Prostate gland (tissue), 2 donors: ENCODE measurements around the gene NPAT. TPM values are rescaled to one million over a fixed set of nuclear protein-coding genes. Genes with fewer than 3 reads are reported as not detected.

Experiments used
- DNase-seq: peaks from one replicate; pipeline ENCODE4 v3.0.0-alpha.2; 2019; ENCODE audit warnings: low spot score
- H3K27ac ChIP-seq, 2 donors: fragments of 200-600 bp; sonication (generic); 2 replicates each; pipeline ENCODE4 v1.5.1; 2017 to 2019
- H3K27me3 ChIP-seq: fragments of 200-600 bp; sonication (generic); replicated peaks from 2 replicates; pipeline ENCODE4 v1.5.1; 2019; ENCODE audit not compliant: insufficient read depth
- H3K36me3 ChIP-seq, 2 donors: fragments of 200-600 bp; sonication (generic); 1 replicate in 1 of 2; 2 replicates in 1 of 2; pipeline versions ENCODE4 v1.5.1 to v1.8.1; 2017 to 2019
- H3K4me1 ChIP-seq: fragments of 200-600 bp; sonication (generic); replicated peaks from 2 replicates; pipeline ENCODE4 v1.5.1; 2019
- H3K4me3 ChIP-seq, 2 donors: fragments of 200-600 bp; sonication (generic); 2 replicates each; pipeline ENCODE4 v1.5.1; 2017 to 2019
- H3K9me3 ChIP-seq: fragments of 200-600 bp; sonication (generic); 2 replicates; pipeline ENCODE4 v1.5.1; 2017
- CTCF ChIP-seq, 4 experiments: fragments of 200-600 bp in 2 of 4; fragments of 450-650 bp in 2 of 4; sonication (generic) in 2 of 4; IDR thresholded peaks; 1 replicate in 3 of 4; 2 replicates in 1 of 4; pipeline ENCODE4 v1.5.1; 2016 to 2019; ENCODE audit warnings: antibody characterized with exemption in 4 of 4, mild to moderate bottlenecking in 2 of 4, moderate library complexity in 2 of 4
- POLR2A ChIP-seq: fragments of 450-650 bp; IDR thresholded peaks from one replicate; pipeline ENCODE4 v1.6.1; 2016; ENCODE audit warnings: antibody characterized with exemption, mild to moderate bottlenecking
- POLR2AphosphoS5 ChIP-seq: sonication (generic); formaldehyde crosslinking; IDR thresholded peaks from one replicate; pipeline ENCODE4 v1.6.1; 2017; ENCODE audit warnings: antibody characterized with exemption
- WGBS: methylation state at CpG from one replicate; pipeline ENCODE4 v1.1.5; 2018; 5-methylcytosine and 5-hydroxymethylcytosine counted together
- intact Hi-C: fragments of 100-400 bp; cut with DNase I; formaldehyde crosslinking; loops from one replicate; pipeline ENCODE4 v1.14.2; 2022
- total RNA-seq, 2 donors: library from RNA; depleted of rRNA; stranded (reverse); fragments of >200 nt; gene quantifications; one replicate each; pipeline ENCODE4 v1.1.0, GENCODE V29; 2016

Gene NPAT
- total RNA-seq, 2 donors from 2014 or later, result 18.1 to 25.3 TPM

GRCh38 chr11:108204929-108205499, 17.4 kb downstream of the NPAT start:
- TF ChIP-seq CTCF (IDR thresholded peaks at IDR 0.05) (no peak), POLR2A (no peak), POLR2AphosphoS5 (no peak)
- Histone ChIP-seq H3K4me1 (no peaks in the 10 kb centered on the region), H3K9me3 (no peaks in the 10 kb centered on the region), H3K27ac (no peak overlapping the region), H3K27me3 (no peaks in the 10 kb centered on the region), H3K36me3 (no peaks in the 10 kb centered on the region), H3K4me3 (no peak overlapping the region)
- no peak for DNase-seq
- intact Hi-C loops, result no loop called here
- 98% methylated on average over 4 of the region's 4 CpGs for WGBS

DNA sequence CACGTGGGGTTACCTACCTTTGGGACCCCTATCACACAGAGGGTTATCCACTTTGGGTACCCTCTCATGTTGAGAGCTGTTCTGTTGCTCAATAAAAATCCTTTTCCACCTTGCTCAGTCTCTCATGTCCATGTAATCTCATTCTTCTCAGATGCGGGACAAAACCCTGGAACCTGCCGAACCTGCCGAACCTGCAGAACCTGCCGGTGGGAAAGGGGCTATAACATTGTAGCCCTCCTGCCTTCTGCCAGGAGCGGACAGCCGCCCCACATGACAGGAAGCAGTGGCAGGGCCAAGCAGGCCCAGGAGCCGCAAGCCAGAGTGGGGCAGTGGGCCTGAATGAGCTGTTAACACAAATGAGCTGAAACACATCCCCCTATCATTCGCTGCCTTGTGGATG, 18.1 kb downstream of the NPAT start:
- TF ChIP-seq POLR2A (no peak), CTCF (IDR thresholded peaks at IDR 0.05) (no peak), POLR2AphosphoS5 (no peak)
- 94% methylated on average over 9 of the region's 9 CpGs for WGBS
- no peak for DNase-seq
- Histone ChIP-seq H3K4me3 (no peak overlapping the region), H3K27me3 (no peaks in the 10 kb centered on the region), H3K27ac (no peak overlapping the region), H3K9me3 (no peaks in the 10 kb centered on the region), H3K4me1 (no peaks in the 10 kb centered on the region), H3K36me3 (no peaks in the 10 kb centered on the region)
- intact Hi-C loops, result no loop called here

DNA sequence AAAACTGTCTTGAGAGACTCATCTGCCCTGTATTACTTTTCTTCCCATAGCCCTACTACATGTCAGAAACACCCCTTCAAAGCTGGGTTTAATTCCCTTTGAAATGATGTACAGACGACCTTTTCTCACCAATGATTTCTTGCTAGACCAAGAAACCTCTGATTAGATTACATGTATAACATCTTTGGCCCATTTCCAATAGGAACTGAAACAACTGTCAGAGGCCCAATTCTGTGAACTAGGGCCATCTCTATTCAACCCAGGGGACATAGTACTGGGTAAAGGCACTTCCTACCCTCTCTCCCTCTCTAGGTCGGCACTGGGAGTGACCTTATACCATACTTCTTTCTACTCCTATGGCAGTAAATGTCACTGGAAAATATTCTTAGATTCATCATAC, 19.4 kb downstream of the NPAT start:
- WGBS, result 74% methylated on average over 2 of the region's 2 CpGs
- Histone ChIP-seq H3K9me3 (no peaks in the 10 kb centered on the region), H3K27me3 (no peaks in the 10 kb centered on the region), H3K4me1 (no peaks in the 10 kb centered on the region), H3K27ac (no peak overlapping the region), H3K36me3 (no peaks in the 10 kb centered on the region), H3K4me3 (no peak overlapping the region)
- intact Hi-C loops, result no loop called here
- TF ChIP-seq CTCF (IDR thresholded peaks at IDR 0.05) (no peak), POLR2AphosphoS5 (no peak), POLR2A (no peak)
- no peak for DNase-seq

DNA sequence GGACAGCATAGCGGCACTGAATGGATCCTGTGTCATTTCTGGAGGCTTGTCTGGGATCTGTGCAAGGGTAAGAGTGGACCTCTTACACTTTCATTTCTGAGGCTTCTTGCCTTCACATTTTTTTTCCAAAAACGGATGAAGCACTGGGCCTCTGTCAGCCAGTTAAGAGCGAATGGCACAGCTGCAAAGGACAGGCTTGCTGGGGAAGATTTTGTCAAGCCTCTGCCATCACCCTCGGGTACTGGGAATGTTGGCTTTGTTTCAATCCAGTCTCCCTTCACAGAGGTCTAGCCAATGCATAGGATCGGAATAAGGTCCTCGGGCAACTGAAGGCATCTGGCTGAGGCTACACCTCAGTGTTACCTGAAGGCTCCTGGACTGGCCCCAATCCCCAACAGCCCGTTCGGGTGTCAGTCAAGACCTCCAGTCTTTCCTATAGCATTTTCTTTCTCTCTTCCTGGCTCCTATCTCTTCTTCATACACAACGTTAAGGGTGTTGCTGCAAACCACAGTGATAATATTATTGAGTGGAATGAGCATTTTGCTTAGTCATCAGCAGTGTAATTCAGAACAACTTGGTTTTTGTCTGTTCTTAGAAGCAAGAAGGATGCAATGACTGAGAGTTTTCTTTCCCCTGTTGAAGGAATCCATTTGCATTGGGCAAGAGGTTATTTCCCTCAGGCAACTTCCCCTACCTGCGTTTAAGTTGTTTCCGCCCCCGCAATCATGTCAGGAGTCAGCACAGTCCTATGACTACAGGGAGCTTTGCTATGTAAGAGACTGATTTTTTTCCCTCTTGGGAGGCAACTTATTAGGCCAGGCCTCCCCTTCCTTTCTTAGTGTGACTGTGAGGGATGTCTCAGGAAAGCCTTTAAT, 22.8 kb downstream of the NPAT start:
- no peak for TF ChIP-seq POLR2A
- no peak for TF ChIP-seq POLR2AphosphoS5
- no peak for TF ChIP-seq CTCF (IDR thresholded peaks at IDR 0.05)
- H3K9me3 ChIP-seq, result no peaks in the 10 kb centered on the region
- DNase-seq, result no peak
- intact Hi-C loops, result no loop called here
- no peak overlapping the region for H3K27ac ChIP-seq
- no peaks in the 10 kb centered on the region for H3K36me3 ChIP-seq
- H3K27me3 ChIP-seq, result no peaks in the 10 kb centered on the region
- H3K4me1 ChIP-seq, result no peaks in the 10 kb centered on the region
- WGBS, result 80% methylated on average over 12 of the region's 12 CpGs
- no peak overlapping the region for H3K4me3 ChIP-seq

GRCh38 chr11:108198833-108199232, 23.6 kb downstream of the NPAT start:
- no peaks in the 10 kb centered on the region for H3K27me3 ChIP-seq
- intact Hi-C loops, result no loop called here
- no peaks in the 10 kb centered on the region for H3K36me3 ChIP-seq
- no peak overlapping the region for H3K27ac ChIP-seq
- no peaks in the 10 kb centered on the region for H3K4me1 ChIP-seq
- WGBS, result 66% methylated on average over 8 of the region's 8 CpGs
- DNase-seq, result no peak
- H3K4me3 ChIP-seq, result no peak overlapping the region
- H3K9me3 ChIP-seq, result no peaks in the 10 kb centered on the region
- TF ChIP-seq CTCF (IDR thresholded peaks at IDR 0.05) (no peak), POLR2A (no peak), POLR2AphosphoS5 (no peak)
